Right ventricle myocardium inferior (tissue), 1 donor: Measurements from ENCODE around the gene SH3TC2. TPM values are rescaled to one million over a fixed set of nuclear protein-coding genes. Genes with fewer than 3 reads are reported as not detected.
A peak's percentile ranks its signal among the peaks of the same experiment; 100 is the strongest.

Experiments
- ATAC-seq: fragments of 200-7000 bp; cut with Tn5 transposase; one replicate; pipeline ENCODE4 v1.9.1; 2020; ENCODE audit warnings: mild to moderate bottlenecking, moderate library complexity
- DNase-seq: peaks from one replicate; pipeline ENCODE4 v3.0.0; 2021; ENCODE audit errors: missing footprints
- intact Hi-C: fragments of 100-400 bp; cut with DNase I; formaldehyde crosslinking; loops from one replicate; pipeline ENCODE4 v1.11.0; 2022
- total RNA-seq: library from RNA; stranded (reverse); fragmentation: NEBNext Ultra II Directional; extraction: Animal tissue kit (Norgen Biotek cat#: 25700); gene quantifications from one replicate; pipeline ENCODE4 v1.2.1, GENCODE V29; 2021
- donor health status: DM: no; HTN: yes; CAD: no; lungs with severe emphysema.

SH3TC2 gene
- total RNA-seq, 1 donor from 2014 or later, result 14.6 TPM

DNA sequence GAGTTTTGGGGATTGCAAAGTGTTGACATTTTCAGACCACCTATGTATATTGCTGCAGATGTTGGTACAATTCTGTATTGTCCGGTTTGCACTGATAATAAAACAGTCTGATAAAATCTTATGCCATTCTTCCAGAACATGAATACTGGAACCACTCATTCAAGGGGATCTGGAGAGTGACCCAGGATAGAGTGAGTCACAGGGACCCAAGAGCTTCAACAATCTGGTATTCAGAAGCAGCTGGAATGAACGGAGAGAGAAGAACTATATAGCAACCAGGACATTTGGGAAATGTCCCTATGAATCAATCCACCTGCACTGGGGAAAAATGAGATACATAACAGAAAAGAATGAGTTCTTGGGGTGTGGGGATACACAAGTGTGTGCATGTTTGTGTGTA is 73.3 kb downstream of the SH3TC2 start:
- intact Hi-C loops, result no loop called here
- DNase-seq, result no peak
- ATAC-seq, result no peak

DNA sequence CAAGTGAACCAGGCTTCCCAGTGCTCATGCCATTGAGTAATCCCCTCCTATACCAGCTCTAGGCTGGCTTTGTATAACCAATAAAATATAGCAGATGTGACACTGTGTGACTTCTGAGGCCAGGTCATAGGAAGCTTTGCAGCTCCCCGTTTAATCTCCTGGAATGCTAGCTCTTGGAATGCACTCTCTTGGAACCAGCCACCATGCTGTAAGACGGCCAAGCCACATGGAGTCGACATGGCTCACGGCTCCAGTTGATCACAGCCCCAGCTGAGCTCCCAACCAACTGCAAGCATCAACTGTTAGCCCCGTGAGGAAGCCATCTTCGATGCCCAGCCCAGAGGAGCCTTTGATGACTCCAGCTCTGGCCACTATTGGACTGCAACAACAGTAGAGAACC is 74.5 kb downstream of the SH3TC2 start:
- intact Hi-C loops, result no loop called here
- ATAC-seq (peak; percentile 59), DNase-seq (no peak)

DNA sequence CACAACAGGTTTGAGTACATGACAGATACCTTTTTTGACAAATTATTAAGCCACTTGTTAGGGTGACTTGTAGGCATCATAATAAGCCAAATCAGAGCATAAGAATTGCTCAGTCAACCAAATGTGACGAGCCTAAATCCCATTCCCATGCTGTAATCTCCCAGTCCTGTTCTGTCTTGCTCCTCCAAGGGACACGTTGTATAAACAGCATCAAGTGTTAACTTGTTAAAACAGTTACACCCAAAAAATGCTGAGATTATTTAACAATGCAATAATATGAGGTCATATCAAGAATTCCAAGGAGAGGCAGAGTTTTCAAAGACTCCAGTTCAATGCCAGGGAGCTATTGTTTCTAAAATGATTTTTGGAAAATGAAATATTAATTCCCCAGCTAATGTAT is 76.2 kb downstream of the SH3TC2 start:
- no peak for DNase-seq
- no peak for ATAC-seq
- intact Hi-C loops, result no loop called here

DNA sequence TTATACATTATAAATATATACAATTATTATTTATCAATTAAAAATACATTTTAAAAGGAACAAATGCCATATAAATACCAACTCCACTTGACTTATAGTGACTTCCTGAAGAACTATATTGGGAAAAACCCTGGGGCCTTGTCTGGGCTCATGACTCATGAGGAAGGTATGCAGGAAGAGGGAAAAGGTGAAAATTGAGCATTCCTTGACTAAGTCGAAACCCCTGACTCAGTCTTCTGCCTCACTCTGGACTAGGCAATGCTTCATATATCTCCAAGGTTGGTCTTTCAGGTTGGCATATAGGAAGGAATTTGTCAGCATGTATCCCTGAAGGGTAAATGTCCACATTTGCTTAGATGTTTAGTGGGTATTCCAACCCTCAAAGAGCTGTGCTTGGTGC is 78.5 kb downstream of the SH3TC2 start:
- no peak for DNase-seq
- intact Hi-C loops, result no loop called here
- no peak for ATAC-seq

DNA sequence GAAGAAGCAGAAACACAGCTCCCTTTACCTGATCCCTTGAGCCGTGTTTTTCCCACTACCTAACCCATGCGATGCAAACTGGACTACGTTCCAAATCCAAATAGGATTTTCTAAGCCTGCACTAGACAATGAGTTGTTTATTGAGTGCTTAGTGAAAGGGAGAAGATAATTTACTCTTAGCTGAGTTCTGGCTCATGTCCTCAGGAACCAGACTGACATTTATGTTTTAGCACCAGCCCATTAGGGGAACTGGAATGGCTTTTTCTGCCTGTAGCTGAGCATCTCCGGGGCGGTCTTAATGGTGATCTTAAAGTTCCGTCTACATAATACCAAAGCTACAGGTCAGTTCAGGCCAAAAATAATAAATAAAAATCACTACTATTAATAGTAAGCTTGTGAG is 81.5 kb downstream of the SH3TC2 start:
- DNase-seq (no peak), ATAC-seq (no peak)
- intact Hi-C loops, result no loop called here

DNA sequence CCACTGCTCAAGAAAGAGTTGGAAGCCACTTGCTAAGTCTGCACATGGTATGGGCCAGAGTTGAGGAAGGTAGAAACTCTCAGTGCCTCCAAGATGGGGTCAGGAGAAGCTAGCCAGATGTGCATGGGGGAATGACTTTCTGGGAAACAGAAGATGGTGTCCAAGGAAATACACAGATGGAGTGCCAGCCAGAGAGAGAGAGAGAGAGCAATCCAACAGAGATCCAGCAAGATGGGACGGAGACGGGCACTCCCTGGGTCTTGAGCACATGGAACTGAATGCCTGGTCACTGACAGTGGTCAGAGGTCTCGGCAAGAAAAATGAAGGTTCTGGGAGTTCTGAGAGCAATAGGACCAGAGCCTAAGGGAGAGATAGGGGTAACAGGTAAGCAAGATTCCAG is 82.1 kb downstream of the SH3TC2 start:
- no peak for ATAC-seq
- DNase-seq, result no peak
- intact Hi-C loops, result no loop called here

DNA sequence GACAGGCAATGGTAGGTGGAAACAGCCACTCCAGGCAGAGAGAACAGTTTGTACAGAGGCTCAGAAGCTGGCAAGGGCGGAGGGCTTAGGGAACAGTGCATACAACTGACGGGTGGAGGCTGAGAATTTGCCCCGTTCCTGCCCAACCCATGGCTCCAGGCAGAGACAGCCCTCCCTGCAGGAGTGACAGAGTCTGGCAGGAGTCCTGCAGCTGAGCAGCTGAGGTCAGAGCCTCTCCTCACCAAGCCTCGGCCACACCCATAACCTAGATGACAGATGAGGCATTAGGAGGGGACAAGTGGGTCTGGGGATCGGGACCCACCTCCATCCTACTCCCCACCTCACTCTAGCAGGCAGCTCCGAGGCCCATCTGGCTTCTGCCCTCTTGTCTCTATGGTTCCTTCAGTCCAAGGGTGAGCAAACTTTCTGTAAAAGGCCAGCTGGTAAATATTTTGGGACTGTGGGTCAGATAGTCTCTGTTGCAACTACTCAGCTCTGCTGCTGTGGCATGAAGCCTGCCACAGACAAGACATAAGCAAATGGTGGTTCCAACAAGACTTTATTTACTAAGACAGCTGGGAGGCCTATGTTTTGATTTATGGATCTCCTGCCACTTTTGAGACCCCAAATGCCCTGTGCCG is 83.7 kb downstream of the SH3TC2 start:
- intact Hi-C loops, result no loop called here
- ATAC-seq (peak; percentile 86), DNase-seq (no peak)

DNA sequence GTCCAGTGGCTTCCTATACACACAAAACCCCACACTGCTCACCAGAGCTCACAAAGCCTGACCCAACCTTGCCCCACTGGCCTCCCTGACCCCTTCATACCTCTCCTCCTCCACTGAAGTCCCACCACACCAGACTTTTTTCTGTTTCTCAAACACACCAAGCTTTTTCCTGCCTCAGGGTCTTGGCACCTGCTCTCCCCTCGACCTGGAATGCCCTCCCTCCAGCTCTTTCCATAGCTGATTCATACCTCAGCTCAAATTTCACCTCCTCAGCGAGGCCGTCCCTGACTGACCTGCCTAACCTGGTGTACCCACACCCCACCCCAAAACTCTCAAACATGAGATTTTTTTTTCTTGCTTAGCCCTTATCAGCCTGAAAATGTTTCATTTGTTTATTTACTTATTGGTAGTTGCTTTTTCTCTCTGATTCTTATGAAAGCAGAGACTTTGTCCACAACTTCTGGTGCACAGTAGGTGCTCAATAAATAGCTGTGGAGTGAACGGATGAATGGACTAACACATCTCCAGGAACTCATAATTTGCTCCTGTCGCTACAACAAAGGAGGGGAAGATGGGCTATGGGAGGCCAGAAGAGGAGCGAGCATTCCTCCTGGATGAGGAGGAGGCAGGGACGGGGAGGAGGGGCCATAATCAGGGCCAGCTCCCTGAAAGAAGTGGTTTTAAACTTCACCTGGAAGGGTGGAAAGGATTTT is 84.3 kb downstream of the SH3TC2 start:
- intact Hi-C loops, result no loop called here
- ATAC-seq, result no peak
- no peak for DNase-seq

DNA sequence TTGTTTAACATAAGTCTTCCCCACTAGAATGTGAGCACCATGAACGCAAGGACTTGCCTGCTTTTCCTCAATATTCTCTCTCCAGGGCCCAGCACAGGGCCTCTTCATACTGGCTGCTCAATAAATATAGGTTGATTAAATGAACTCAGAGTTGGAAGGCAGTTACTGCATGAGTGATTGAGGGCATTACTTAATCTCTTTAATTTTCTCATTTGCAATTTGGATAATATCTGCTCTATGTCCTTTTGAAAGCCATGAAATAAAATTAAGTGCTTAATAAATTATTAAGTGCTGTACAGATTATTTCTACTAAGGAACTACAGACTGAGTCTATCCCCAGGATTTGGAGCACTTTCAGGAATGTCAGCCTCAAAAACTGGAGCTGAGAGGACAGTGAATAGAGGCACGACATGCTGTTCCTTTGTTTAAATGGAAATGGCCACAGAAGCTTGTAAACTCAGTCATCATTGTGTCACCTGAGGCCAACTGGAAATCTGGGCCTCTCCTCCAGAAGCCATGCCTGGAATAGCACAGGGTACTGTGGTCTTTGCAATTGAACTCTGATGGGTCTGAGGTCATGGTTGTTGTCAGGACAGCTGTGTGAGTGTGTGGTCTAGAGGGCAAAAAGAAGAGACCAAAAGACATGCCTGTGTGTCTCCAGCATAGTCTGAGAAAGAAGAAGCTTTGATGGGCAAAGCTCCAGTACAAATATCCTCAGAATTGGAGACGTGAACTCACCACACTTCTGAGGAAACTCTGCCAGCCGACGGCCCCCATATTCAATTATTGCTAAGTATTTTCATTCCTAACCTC is 86.1 kb downstream of the SH3TC2 start:
- no peak for ATAC-seq
- intact Hi-C loops, result no loop called here
- DNase-seq, result no peak

DNA sequence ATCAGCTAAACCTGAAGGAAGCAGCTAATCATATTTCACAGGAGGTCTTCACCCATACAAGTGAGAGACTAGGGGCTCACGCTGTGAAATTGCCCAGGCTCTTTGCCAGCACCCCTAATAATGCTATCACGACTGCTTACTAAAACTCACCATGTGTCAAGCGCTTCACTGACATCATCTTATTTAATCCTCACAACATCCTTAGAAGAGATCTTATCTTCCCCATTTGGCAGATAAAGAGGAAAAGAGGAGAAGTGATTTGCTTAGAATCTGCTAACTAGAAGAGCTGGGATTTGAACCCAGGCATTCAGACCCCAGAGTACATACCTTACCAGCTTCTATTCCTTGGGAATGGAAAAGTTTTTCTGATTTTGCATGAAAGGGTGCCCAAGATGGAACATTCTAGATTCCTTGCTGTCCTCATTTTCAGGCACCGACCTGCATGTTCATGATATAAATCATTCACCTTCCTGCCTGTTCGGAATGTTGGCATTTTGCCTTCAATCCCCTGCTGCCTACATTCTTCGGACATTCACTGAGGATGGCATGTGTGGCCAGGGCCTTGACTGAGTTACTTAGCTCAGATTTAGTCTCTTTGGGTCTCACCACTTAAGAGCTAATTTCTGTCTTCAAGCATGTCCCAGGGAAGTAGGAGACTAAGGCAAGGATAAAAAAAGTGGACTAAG is 88.1 kb downstream of the SH3TC2 start:
- intact Hi-C loops, result no loop called here
- ATAC-seq, result no peak
- DNase-seq, result no peak

DNA sequence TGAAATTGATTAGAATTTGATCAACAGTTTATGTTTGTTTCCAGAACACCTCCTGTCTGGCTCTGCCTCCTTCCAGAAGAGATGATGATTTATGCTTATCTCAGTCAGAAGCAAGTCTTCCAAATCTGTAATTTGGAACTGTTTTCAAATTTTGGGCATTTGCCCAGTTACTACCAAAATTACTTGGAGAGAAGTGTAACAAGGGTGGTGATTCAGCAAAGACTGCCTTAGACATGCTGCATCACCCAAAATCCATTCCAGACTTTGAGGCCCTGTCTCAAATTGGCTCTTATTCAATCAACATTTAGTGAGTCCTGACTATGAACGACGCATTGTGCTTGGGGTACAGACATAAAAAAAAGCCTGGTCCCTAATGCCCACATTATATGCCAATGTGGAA is 89.4 kb downstream of the SH3TC2 start:
- ATAC-seq (no peak), DNase-seq (no peak)
- intact Hi-C loops, result loop anchor here (2.0 kb wide), 1 partner anchor 27 kb away; no protein-coding TSS in a partner anchor

DNA sequence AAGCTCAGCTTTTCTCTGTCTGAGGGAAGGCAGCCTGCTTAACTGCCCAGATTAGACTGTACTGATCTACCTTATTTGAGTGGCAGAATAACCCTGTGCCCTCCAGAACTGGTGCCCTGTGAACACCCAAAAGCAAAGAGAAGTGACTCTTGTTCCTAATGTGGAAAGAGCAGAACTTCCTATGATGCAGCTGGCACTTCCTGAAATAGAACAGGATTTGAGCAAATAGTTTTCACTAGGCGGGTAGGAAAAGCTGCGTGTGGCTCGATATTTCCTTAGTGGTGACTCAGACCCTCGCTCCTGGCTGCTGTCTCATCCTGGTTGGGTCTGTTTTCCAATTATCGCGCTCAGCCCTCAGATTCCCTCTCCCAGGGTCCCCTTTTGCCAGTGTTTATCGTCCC is 89.9 kb downstream of the SH3TC2 start:
- intact Hi-C loops, result loop anchor here (2.0 kb wide), 1 partner anchor 28 kb away; no protein-coding TSS in a partner anchor
- ATAC-seq (peak; percentile 12), DNase-seq (no peak)

DNA sequence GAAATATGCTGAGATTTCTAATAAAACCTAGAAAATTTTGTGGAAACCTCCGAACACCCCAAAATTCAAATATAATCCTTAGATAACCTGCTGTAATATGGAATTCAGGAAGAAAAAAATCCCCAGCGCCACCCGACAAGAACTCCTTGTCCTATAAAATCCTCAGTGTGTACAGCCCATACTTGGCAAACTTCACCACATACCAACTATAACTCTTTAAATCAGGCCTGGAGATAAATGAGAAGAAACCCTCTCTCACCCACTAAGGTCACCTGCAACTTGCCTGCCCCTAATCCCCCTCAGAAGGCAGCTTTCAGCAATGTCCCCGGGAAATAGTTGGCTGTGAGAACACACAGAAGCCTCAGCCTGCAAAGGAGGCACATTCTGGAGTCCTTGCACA is 90.5 kb downstream of the SH3TC2 start:
- ATAC-seq (no peak), DNase-seq (no peak)
- intact Hi-C loops, result loop anchor here (2.0 kb wide), 1 partner anchor 28 kb away; no protein-coding TSS in a partner anchor

DNA sequence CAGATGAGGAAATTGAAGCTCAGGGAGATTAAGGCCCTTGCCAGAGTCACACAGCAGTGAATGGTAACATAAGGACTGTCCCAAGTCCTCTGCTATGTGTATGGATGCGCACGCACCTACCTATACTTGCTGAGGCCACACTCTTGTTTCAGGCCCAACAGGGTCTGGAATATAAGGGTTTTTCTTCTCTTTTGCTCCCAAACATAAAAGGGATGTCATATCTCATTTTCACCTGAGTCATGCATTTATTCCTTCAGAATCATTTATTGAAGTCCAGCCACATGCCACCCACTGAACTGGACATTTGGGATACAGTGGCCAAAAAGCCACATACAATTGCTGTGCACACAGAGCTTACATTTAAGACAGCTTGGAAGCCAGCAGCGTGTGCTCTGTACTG is 92.0 kb downstream of the SH3TC2 start:
- intact Hi-C loops, result no loop called here
- ATAC-seq (no peak), DNase-seq (no peak)

DNA sequence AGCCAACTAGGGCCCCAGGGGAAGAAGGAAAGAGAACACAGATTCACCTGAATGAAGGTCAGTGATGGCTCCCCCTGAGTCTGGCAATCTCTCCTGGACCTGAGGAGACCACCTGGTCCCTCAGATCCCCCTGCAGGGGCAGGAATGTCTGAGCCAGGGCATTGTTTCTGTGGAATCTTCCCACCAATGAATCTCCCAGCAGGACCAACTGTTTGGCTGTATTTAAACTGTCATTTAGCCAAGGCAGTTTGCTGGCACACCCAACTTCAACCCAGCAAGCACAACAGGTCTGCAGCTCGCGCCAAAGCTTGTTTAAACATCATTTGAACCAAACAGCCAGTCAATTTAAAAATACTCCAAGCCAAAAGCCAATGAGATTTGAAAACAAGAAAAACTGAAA is 92.6 kb downstream of the SH3TC2 start:
- no peak for ATAC-seq
- intact Hi-C loops, result no loop called here
- DNase-seq, result no peak

DNA sequence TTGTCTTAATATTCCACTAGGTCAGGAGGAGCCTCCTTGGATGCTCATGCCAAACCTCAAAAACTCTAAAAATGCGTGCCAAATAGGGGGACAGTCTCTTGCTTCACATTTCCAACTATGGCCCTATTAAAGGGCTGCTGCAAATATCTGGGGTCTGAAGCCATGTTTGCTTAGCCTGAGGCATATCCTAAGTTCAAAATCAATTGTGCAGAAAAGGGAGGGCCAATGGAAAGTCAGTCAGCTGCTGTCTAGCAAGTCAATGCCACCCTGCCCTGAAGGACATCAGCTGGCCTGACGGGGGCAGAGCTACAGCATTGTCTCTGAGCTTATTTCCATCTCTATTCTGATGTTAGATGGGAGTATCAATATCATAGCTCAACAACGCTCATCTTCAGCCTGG is 93.6 kb downstream of the SH3TC2 start:
- no peak for DNase-seq
- ATAC-seq, result no peak
- intact Hi-C loops, result no loop called here

DNA sequence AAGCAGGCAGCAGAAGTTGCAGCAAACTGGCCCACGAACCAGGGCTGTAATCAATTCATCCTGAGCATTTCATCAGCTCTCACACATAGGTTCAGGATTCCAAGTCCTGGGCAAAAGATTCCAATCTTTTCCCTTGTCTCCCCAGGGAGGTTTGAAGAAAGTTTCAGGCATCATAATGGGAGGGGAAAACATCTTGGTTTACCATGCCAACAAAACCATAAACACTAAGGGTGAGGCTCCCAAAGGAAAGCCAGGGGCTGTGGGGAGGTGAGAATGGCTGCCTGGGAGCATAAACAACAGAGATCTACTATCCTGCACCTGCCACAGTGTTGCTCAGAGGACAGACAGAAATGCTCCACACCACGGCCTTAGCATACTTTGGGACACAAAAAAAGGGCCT is 94.6 kb downstream of the SH3TC2 start:
- DNase-seq, result no peak
- ATAC-seq, result no peak
- intact Hi-C loops, result no loop called here

DNA sequence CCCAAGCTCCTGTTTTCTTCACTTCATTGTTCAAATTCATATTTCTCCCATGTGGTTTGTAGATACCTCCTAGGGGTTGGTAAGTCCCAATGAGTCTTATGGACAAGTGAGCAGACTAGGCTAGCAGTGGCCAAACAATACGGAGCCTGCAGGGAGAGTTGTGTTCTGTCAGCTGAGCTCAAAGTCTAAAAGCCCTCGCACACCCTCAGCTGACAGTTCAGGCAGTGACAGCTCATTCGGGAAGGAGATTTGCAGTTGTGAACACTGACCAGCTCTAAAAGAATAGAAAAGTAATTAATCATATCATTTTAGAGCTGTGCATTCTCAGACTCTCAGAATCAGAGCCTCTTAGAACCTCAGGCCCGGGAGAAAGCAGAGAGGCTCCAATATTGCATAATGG is 95.1 kb downstream of the SH3TC2 start:
- ATAC-seq (no peak), DNase-seq (no peak)
- intact Hi-C loops, result no loop called here

DNA sequence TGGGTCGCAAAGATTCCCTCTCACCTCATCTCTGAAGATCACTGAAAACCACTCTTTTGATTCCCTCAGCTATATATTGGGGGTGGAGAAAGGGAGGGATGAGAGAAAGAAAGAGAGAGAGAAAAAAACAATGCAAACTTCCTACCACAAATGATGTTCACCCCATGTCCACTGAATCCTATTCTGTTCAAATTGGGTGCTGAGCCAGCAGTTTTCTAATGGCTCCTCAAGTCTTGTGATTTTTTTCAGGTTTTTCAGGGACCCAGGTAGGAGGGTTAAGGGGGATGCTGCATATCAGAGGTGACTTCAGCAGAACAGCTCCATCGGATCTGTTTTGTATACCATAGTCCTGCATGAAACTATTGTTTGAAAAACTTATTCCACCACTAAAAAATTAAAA is 95.9 kb downstream of the SH3TC2 start:
- intact Hi-C loops, result no loop called here

More for the DNA sequence above, 95.9 kb downstream of the SH3TC2 start:
- ATAC-seq, result no peak
- DNase-seq, result no peak
